ENCODE results near the gene SERPINA10.
"Not testable (repeated sequence)": the region's sequence is repeated elsewhere in the genome, so short reads cannot be mapped to it uniquely, and the experiment has no call there.

SERPINA10 gene

GRCh38 chr14:94288610-94289465, 4.2 kb downstream of the SERPINA10 start:
- no peak for DNase-seq (ENCODE audit: low spot score in 2 of 2)
- in situ Hi-C loops (cut with MboI; ENCODE audit: low sequenced_read_pairs) = no loop called here

DNA sequence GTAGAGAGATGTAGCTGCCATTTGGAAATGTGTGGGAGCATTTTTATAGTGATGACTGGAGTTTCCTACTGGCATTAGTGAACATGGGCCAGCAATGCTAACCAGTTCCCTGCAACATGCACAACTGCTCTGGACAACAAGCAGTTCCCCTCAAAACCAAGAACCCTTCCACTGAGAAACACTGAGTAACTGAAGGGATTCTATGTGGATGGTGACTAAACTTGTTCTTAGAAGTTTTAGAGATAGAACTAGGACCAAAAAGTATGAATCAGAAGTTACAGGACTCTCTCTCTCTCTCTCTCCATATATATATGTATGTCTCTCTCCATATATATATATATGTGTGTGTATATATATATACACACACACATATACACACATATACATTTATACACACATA, 7.9 kb downstream of the SERPINA10 start:
- H3K9me3 ChIP-seq = no peaks in the 10 kb centered on the region
- in situ Hi-C loops (cut with MboI; ENCODE audit: low sequenced_read_pairs) = no loop called here
- H3K36me3 ChIP-seq (replicated peaks) = no peaks in the 10 kb centered on the region
- H3K4me3 ChIP-seq = no peak overlapping the region
- DNase-seq (ENCODE audit: low spot score in 2 of 2) = no peak
- no peaks in the 10 kb centered on the region for H3K4me1 ChIP-seq
- no peaks in the 10 kb centered on the region for H3K27me3 ChIP-seq (ENCODE audit: low read depth)

More at GRCh38 chr14:94288610-94289465, 4.2 kb downstream of the SERPINA10 start:
- Histone ChIP-seq H3K4me3 (no peak overlapping the region), H3K27me3 (ENCODE audit: low read depth) (no peaks in the 10 kb centered on the region), H3K36me3 (replicated peaks) (no peaks in the 10 kb centered on the region), H3K9me3 (no peaks in the 10 kb centered on the region), H3K4me1 (no peaks in the 10 kb centered on the region)

- in situ Hi-C loops (cut with MboI; ENCODE audit: low sequenced_read_pairs) = no loop called here
Measured at GRCh38 chr14:94284221-94284620, 8.8 kb downstream of the SERPINA10 start.

DNA sequence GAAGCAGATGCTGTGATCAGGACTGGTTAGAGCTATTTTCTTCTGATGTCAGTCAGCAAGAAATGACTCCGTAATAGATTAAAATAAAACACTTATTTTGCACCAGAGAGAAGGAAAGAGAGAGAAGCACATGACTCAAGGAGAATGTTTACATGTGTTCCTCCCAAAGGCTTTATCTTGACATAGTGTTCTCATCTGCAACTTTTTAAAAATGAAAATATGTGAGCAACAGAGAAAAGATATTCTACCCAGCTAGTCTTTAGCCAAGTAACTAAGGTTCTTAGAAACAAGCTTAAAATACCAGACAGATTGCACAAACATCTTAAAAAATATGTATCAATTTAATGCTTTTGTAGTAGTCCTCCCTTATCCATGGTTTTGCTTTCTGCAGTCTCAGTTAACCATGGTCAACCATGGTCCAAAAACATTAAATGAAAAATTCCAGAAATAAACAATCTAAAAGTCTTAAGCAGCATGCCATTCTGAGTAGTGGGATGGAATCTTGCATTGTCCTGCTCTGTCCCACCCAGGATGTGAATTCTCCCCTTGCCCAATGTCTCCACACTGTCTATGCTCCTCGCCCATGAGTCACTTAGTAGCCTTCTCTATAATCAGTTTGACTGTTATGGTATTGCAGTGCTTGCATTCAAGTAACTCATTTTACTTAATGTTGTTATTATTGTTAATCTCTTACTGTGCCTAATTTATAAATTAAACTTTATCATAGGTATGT, 9.9 kb downstream of the SERPINA10 start:
- no peak for DNase-seq (ENCODE audit: low spot score in 2 of 2)
- no peaks in the 10 kb centered on the region; the same call in 1 of the 2 replicates for H3K36me3 ChIP-seq (replicated peaks)
- in situ Hi-C loops (cut with MboI; ENCODE audit: low sequenced_read_pairs) = no loop called here
- H3K4me1 ChIP-seq = no peaks in the 10 kb centered on the region
- H3K4me3 ChIP-seq = no peak overlapping the region
- H3K27me3 ChIP-seq (ENCODE audit: low read depth) = no peaks in the 10 kb centered on the region
- no peaks in the 10 kb centered on the region for H3K9me3 ChIP-seq

More at GRCh38 chr14:94284221-94284620, 8.8 kb downstream of the SERPINA10 start:
- H3K27me3 ChIP-seq (ENCODE audit: low read depth) = no peaks in the 10 kb centered on the region
- H3K4me3 ChIP-seq = no peak overlapping the region
- no peaks in the 10 kb centered on the region for H3K9me3 ChIP-seq
- no peaks in the 10 kb centered on the region; the same call in 1 of the 2 replicates for H3K36me3 ChIP-seq (replicated peaks)
- H3K4me1 ChIP-seq = no peaks in the 10 kb centered on the region
- DNase-seq (ENCODE audit: low spot score in 2 of 2) = no peak

DNA sequence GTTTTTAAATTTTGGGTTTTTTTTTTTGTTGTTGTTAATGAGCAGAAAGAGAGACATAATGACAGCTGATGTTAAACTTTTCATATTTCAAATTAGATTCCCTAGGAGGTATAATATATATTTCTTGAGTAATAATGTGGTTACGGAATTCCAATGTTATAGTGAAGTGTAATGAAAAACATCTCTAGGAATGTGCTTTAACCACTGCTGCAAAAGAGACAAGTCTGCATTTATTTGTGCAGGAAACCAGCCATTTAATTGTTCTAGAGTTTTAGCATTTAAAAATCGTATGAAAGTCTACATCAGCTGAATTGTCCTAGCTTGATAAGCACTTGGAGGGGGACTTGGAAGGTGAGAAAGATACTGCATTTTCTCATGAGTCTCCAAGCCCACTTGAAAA, 14.3 kb downstream of the SERPINA10 start:
- no peak for DNase-seq (ENCODE audit: low spot score in 2 of 2)
- H3K4me1 ChIP-seq = no peaks in the 10 kb centered on the region
- H3K36me3 ChIP-seq (replicated peaks) = no peaks in the 10 kb centered on the region; the same call in 1 of the 2 replicates
- H3K27me3 ChIP-seq (ENCODE audit: low read depth) = no peaks in the 10 kb centered on the region
- in situ Hi-C loops (cut with MboI; ENCODE audit: low sequenced_read_pairs) = no loop called here
- H3K4me3 ChIP-seq = no peak overlapping the region
- H3K9me3 ChIP-seq = no peaks in the 10 kb centered on the region

- H3K4me3 ChIP-seq; H3K9me3 ChIP-seq; in situ Hi-C loops (cut with MboI; ENCODE audit: low sequenced_read_pairs); DNase-seq (ENCODE audit: low spot score in 2 of 2); H3K27me3 ChIP-seq (ENCODE audit: low read depth); H3K36me3 ChIP-seq (replicated peaks); H3K4me1 ChIP-seq: not testable (repeated sequence)
Measured at GRCh38 chr14:94276898-94277561, 16.0 kb downstream of the SERPINA10 start.

- in situ Hi-C loops (cut with MboI; ENCODE audit: low sequenced_read_pairs) = no loop called here
Measured at GRCh38 chr14:94269156-94269555, 23.9 kb downstream of the SERPINA10 start.

GRCh38 chr14:94268582-94268981, 24.5 kb downstream of the SERPINA10 start:
- DNase-seq (ENCODE audit: low spot score in 2 of 2); H3K36me3 ChIP-seq (replicated peaks); H3K4me1 ChIP-seq; H3K27me3 ChIP-seq (ENCODE audit: low read depth); H3K9me3 ChIP-seq; H3K4me3 ChIP-seq; in situ Hi-C loops (cut with MboI; ENCODE audit: low sequenced_read_pairs): not testable (repeated sequence)

More at GRCh38 chr14:94269156-94269555, 23.9 kb downstream of the SERPINA10 start:
- no peaks in the 10 kb centered on the region for H3K9me3 ChIP-seq
- no peaks in the 10 kb centered on the region; the same call in 1 of the 2 replicates for H3K4me1 ChIP-seq
- no peaks in the 10 kb centered on the region for H3K36me3 ChIP-seq (replicated peaks)
- peak in 1 of 2 experiments; percentile 8 for DNase-seq (ENCODE audit: low spot score in 2 of 2)
- H3K4me3 ChIP-seq = no peak overlapping the region
- no peaks in the 10 kb centered on the region for H3K27me3 ChIP-seq (ENCODE audit: low read depth)

DNA sequence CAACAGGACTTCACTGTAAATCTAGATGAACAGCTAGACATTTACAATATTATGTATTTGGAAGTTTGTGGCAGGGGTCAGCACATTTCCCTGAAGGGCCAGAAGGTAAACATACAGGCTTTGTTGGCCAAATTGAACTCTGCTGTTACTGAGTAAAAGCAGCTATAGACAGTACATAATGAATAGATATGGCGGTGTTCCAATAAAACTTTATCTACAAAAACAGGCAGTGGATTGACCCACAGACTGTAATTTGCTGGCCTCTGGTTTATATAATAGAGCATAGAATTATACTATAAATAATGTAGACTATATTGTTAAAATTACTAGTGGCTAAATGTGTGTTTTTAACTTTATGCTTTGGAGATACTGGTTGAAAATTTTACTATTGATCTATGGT, 25.7 kb downstream of the SERPINA10 start:
- Histone ChIP-seq H3K27me3 (ENCODE audit: low read depth) (no peaks in the 10 kb centered on the region), H3K4me1 (no peaks in the 10 kb centered on the region; the same call in 1 of the 2 replicates), H3K4me3 (no peak overlapping the region), H3K36me3 (replicated peaks) (no peaks in the 10 kb centered on the region), H3K9me3 (no peaks in the 10 kb centered on the region; the same call in 1 of the 2 replicates)
- DNase-seq (ENCODE audit: low spot score in 2 of 2) = no peak
- in situ Hi-C loops (cut with MboI; ENCODE audit: low sequenced_read_pairs) = no loop called here

- DNase-seq (ENCODE audit: low spot score in 2 of 2); H3K4me1 ChIP-seq; H3K9me3 ChIP-seq; H3K4me3 ChIP-seq; in situ Hi-C loops (cut with MboI; ENCODE audit: low sequenced_read_pairs); H3K27me3 ChIP-seq (ENCODE audit: low read depth): not testable (repeated sequence)
- peaks cover 14% of the 10 kb centered on the region for H3K36me3 ChIP-seq (replicated peaks)
Measured at GRCh38 chr14:94264195-94264594, 28.9 kb downstream of the SERPINA10 start.

- H3K27me3 ChIP-seq (ENCODE audit: low read depth) = no peaks in the 10 kb centered on the region
- H3K36me3 ChIP-seq (replicated peaks) = peaks cover 21% of the 10 kb centered on the region
- no peaks in the 10 kb centered on the region for H3K9me3 ChIP-seq
- peak in 1 of 2 experiments; percentile 35 for DNase-seq (ENCODE audit: low spot score in 2 of 2)
- in situ Hi-C loops (cut with MboI; ENCODE audit: low sequenced_read_pairs) = no loop called here
- H3K4me3 ChIP-seq = no peak overlapping the region
- peaks cover 6% of the 10 kb centered on the region for H3K4me1 ChIP-seq
Measured at GRCh38 chr14:94244182-94244581, 48.9 kb downstream of the SERPINA10 start.

GRCh38 chr14:94239406-94239805, 53.7 kb downstream of the SERPINA10 start:
- peaks cover 6% of the 10 kb centered on the region for H3K4me1 ChIP-seq
- H3K36me3 ChIP-seq (replicated peaks) = peaks cover 8% of the 10 kb centered on the region; the same call in 1 of the 2 replicates
- no peaks in the 10 kb centered on the region for H3K9me3 ChIP-seq
- DNase-seq (ENCODE audit: low spot score in 2 of 2) = peak in 1 of 2 experiments; percentile 18
- H3K4me3 ChIP-seq = no peak overlapping the region
- in situ Hi-C loops (cut with MboI; ENCODE audit: low sequenced_read_pairs) = no loop called here
- no peaks in the 10 kb centered on the region for H3K27me3 ChIP-seq (ENCODE audit: low read depth)

DNA sequence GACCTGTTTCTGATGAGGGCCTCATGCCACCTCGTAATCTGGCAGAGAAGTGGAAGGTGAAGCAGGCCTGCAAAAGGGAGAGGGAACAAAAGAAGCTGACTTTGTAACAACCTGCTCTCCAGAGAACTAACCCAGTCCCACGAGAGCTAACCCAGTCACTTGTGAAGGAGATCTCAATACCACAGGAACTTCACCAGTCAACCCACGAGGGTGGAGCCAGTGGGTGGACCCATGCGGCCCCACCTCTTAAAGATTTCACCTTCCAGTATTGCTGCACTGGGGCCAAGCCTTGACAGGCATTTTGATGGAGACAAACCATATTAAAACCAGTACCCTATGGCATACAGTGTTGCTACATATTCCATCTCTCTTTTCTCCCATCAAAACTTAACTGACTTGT, 55.1 kb downstream of the SERPINA10 start:
- no peaks in the 10 kb centered on the region; the same call in 1 of the 2 replicates for H3K4me1 ChIP-seq
- no peaks in the 10 kb centered on the region for H3K9me3 ChIP-seq
- DNase-seq (ENCODE audit: low spot score in 2 of 2) = no peak
- H3K4me3 ChIP-seq = no peak overlapping the region
- H3K27me3 ChIP-seq (ENCODE audit: low read depth) = no peaks in the 10 kb centered on the region
- H3K36me3 ChIP-seq (replicated peaks) = peaks cover 8% of the 10 kb centered on the region; the same call in 1 of the 2 replicates
- in situ Hi-C loops (cut with MboI; ENCODE audit: low sequenced_read_pairs) = no loop called here

Data from HAP-1 (cell line).